ENCODE data around the gene PCYOX1L. TPM values are rescaled to one million over a fixed set of nuclear protein-coding genes. Genes with fewer than 3 reads are reported as not detected.

Gene PCYOX1L
- total and polyA plus RNA-seq, 9 of the 15 experiments (the other 6 are each of a cell fraction or from before 2014, with no cell fraction given), result 2.3 to 17.9 (median 6.0) TPM

- no peak for TF ChIP-seq RAD51 (IDR thresholded peaks at IDR 0.05; ENCODE audit: borderline replicate concordance, low read depth)
- 0 out of 4 replicates have a peak, but pooled peaks of 1 of the 2 experiments have one; percentile 8 for TF ChIP-seq TRIM24 (IDR thresholded peaks at IDR 0.05)
- no peak for TF ChIP-seq POLR2G (IDR thresholded peaks at IDR 0.05; ENCODE audit: low read depth, low read length)
- no peak for TF ChIP-seq ZNF121 (CRISPR knock-in tag; conservative IDR thresholded peaks at IDR 0.05)
- no peak for TF ChIP-seq HES1 (IDR thresholded peaks at IDR 0.05; ENCODE audit: low read depth)
- TF ChIP-seq HEY1 (CRISPR knock-in tag; IDR thresholded peaks at IDR 0.05; ENCODE audit: borderline replicate concordance), result no peak
- TF ChIP-seq RBM34 (IDR thresholded peaks at IDR 0.05; ENCODE audit: borderline replicate concordance, insufficient read depth, low read length), result no peak
- no peak for TF ChIP-seq CEBPG (CRISPR knock-in tag; IDR thresholded peaks at IDR 0.05)
- TF ChIP-seq CEBPG (tag; conservative IDR thresholded peaks at IDR 0.05 in 1 of 2, IDR thresholded peaks at IDR 0.05 in 1 of 2), result no peak
- TF ChIP-seq ZNF449 (CRISPR knock-in tag; IDR thresholded peaks at IDR 0.05), result no peak
- no peak for TF ChIP-seq BRF2 (IDR thresholded peaks at IDR 0.05; ENCODE audit: borderline replicate concordance, insufficient read depth, insufficient read length)
- no peak for TF ChIP-seq GATAD2B (IDR thresholded peaks at IDR 0.05; ENCODE audit: borderline replicate concordance)
- TF ChIP-seq CCAR2 (IDR thresholded peaks at IDR 0.05; ENCODE audit: low read depth, low read length), result no peak
- no peak for TF ChIP-seq POLR2B (IDR thresholded peaks at IDR 0.05; ENCODE audit: low read depth, partially characterized antibody)
- TF ChIP-seq FOXK1 (CRISPR knock-in tag; IDR thresholded peaks at IDR 0.05; ENCODE audit: borderline replicate concordance), result no peak
- no peak for TF ChIP-seq ZSCAN32 (CRISPR knock-in tag; IDR thresholded peaks at IDR 0.05)
- TF ChIP-seq ZNF165 (CRISPR knock-in tag; IDR thresholded peaks at IDR 0.05; ENCODE audit: borderline replicate concordance), result no peak
- no peak for TF ChIP-seq TBP (optimal IDR thresholded peaks at IDR 0.05; ENCODE audit: low read depth, low read length)
- TF ChIP-seq RCOR1 (IDR thresholded peaks at IDR 0.05; ENCODE audit: borderline replicate concordance in 1 of 2, low read depth in 2 of 2, low read length in 2 of 2), result peak in 1 of 2 experiments; percentile 77; a peak in 2 of 4 replicates
- no peak for TF ChIP-seq MNT (conservative IDR thresholded peaks at IDR 0.05)
- no peak for TF ChIP-seq EWSR1 (IDR thresholded peaks at IDR 0.05; ENCODE audit: borderline replicate concordance, low read depth, partially characterized antibody)
- no peak for TF ChIP-seq MAX (CRISPR knock-in tag; IDR thresholded peaks at IDR 0.05)
These were observed 42.5 kb downstream of the PCYOX1L start (continued) for GRCh38 chr5:149400304-149400703.

Measured in K562 (cell line).